CD4-positive, alpha-beta memory T cell (primary cell): ENCODE measurements around the gene TEX10. TPM values are rescaled to one million over a fixed set of nuclear protein-coding genes. Genes with fewer than 3 reads are reported as not detected.
A peak's percentile ranks its signal among the peaks of the same experiment; 100 is the strongest.

Experiments
- CTCF ChIA-PET: fragments of 350-600 bp; sonication (Branson Sonifier 250); formaldehyde crosslinking; loops from one replicate; lab custom pipeline; 2021; ENCODE audit warnings: inconsistent platforms; ENCODE audit not compliant: partially characterized antibody; lab: Charles Lee
- POLR2A ChIA-PET: fragments of 350-600 bp; sonication (Branson Sonifier 250); formaldehyde crosslinking; loops from one replicate; lab custom pipeline; 2021; ENCODE audit not compliant: partially characterized antibody; lab: Charles Lee
- DNase-seq, 5 donors: peaks; one replicate each; pipeline versions ENCODE4 v3.0.0 to v3.0.0-alpha.2; 2020 to 2022; ENCODE audit warnings: mixed read lengths in 1 of 5
- H3K27ac ChIP-seq: one replicate; pipeline ENCODE4 v1.7.0; 2013; ENCODE audit warnings: low read depth, low read length
- H3K27me3 ChIP-seq: 2 replicates; pipeline ENCODE4 v1.7.0; 2013; ENCODE audit warnings: mild to moderate bottlenecking, low read length, moderate library complexity; ENCODE audit not compliant: insufficient read depth
- H3K36me3 ChIP-seq: 2 replicates; pipeline ENCODE4 v1.7.0; 2013; ENCODE audit warnings: mild to moderate bottlenecking, low read length, moderate library complexity; ENCODE audit not compliant: insufficient read depth
- H3K4me1 ChIP-seq: 2 replicates; pipeline ENCODE4 v1.7.0; 2013; ENCODE audit warnings: mild to moderate bottlenecking, low read length, moderate library complexity; ENCODE audit not compliant: insufficient read depth
- H3K4me3 ChIP-seq, 2 donors: one replicate each; pipeline ENCODE4 v1.7.0; 2013; ENCODE audit warnings: low read length in 2 of 2, mild to moderate bottlenecking in 1 of 2
- H3K9me3 ChIP-seq, 2 donors: one replicate each; pipeline ENCODE4 v1.7.0; 2013; ENCODE audit warnings: low read length in 2 of 2, control low read depth in 1 of 2; ENCODE audit not compliant: control insufficient read depth in 1 of 2
- H3K27ac Mint-ChIP-seq, 7 donors: one replicate each; pipeline ENCODE4 v1.8.0; 2020 to 2021; ENCODE audit warnings: mixed read lengths in 7 of 7, mild to moderate bottlenecking in 6 of 7, inconsistent platforms in 3 of 7, moderate library complexity in 3 of 7
- H3K27me3 Mint-ChIP-seq, 2 donors: one replicate each; pipeline ENCODE4 v1.8.0; 2020 to 2021; ENCODE audit warnings: mixed read lengths in 2 of 2
- H3K36me3 Mint-ChIP-seq, 2 donors: one replicate each; pipeline ENCODE4 v1.8.0; 2020 to 2021; ENCODE audit warnings: mixed read lengths in 2 of 2, inconsistent platforms in 1 of 2, mild to moderate bottlenecking in 1 of 2
- H3K4me1 Mint-ChIP-seq, 4 donors: one replicate each; pipeline ENCODE4 v1.8.0; 2020 to 2021; ENCODE audit warnings: mixed read lengths in 4 of 4, mild to moderate bottlenecking in 1 of 4
- H3K4me3 Mint-ChIP-seq, 8 donors: one replicate each; pipeline ENCODE4 v1.8.0; 2020 to 2021; ENCODE audit warnings: mixed read lengths in 8 of 8, mild to moderate bottlenecking in 7 of 8, moderate library complexity in 6 of 8, inconsistent platforms in 3 of 8
- H3K9me3 Mint-ChIP-seq, 8 donors: one replicate each; pipeline ENCODE4 v1.8.0; 2020 to 2021; ENCODE audit warnings: mixed read lengths in 8 of 8, mild to moderate bottlenecking in 5 of 8, inconsistent platforms in 3 of 8, moderate library complexity in 1 of 8
- intact Hi-C: fragments of 100-400 bp; cut with micrococcal nuclease; formaldehyde crosslinking; loops from one replicate; pipeline ENCODE4 v1.15.1; 2023
- polyA plus RNA-seq, 2 donors: library from polyadenylated mRNA; unstranded; fragments of 300-500 nt; fragmentation: Illumina TruSeq; gene quantifications; one replicate each; pipeline ENCODE4 v1.2.3, GENCODE V29; 2021
- total RNA-seq, 2 experiments: library from RNA; stranded (reverse); gene quantifications; one replicate each; pipeline ENCODE4 v1.2.3, GENCODE V29; 2021

TEX10 gene
- total and polyA plus RNA-seq, 4 experiments from 2014 or later = 5.6 to 22.8 (median 19.2) TPM

GRCh38 chr9:100352201-100352726, 478 bp downstream of the TEX10 start:
- intact Hi-C loops = loop anchor here (1.0 to 10.0 kb wide), 8 partner anchors 59 to 1180 kb away; partner anchors contain the start of genes ERP44, INVS, MRPL50 and NR4A3
- Histone ChIP-seq H3K27ac (peak overlapping the region; percentile 78), H3K4me3 (peak overlapping the region; percentile 78 to 85), H3K4me1 (peaks cover 38% of the 10 kb centered on the region), H3K36me3 (no peaks in the 10 kb centered on the region), H3K9me3 (no peaks in the 10 kb centered on the region), H3K27me3 (no peaks in the 10 kb centered on the region)
- peaks cover 0 to 2% of the 10 kb centered on the region in 2 donors for H3K36me3 Mint-ChIP-seq
- H3K27me3 Mint-ChIP-seq = no peaks in the 10 kb centered on the region
- peak in 3 of 5 donors; percentile 9 to 18 (median 17) for DNase-seq
- peak overlapping the region; percentile 34 to 93 (median 89) for H3K27ac Mint-ChIP-seq
- POLR2A ChIA-PET = interaction anchor here (0.7 to 2.9 kb wide), 10 partner anchors 10 to 533 kb away, joined by 3 to 19 read pairs (median 4); partner anchors contain the start of gene MSANTD3
- peak overlapping the region; percentile 77 to 97 (median 96) for H3K4me3 Mint-ChIP-seq
- H3K9me3 Mint-ChIP-seq = peaks cover 0 to 1% (median 0%) of the 10 kb centered on the region in 8 donors
- peaks cover 37 to 62% (median 45%) of the 10 kb centered on the region in 4 donors for H3K4me1 Mint-ChIP-seq
- CTCF ChIA-PET = interaction anchor here (0.6 to 6.4 kb wide), 6 partner anchors 9 to 244 kb away, joined by 3 to 46 read pairs (median 4); partner anchors contain the start of gene MSANTD3

- H3K36me3 Mint-ChIP-seq = peaks cover 4 to 6% of the 10 kb centered on the region in 2 donors
- H3K4me3 Mint-ChIP-seq = peak overlapping the region; percentile 77 to 97 (median 96)
- H3K9me3 Mint-ChIP-seq = no peaks in the 10 kb centered on the region
- intact Hi-C loops = loop anchor here (5.0 to 10.0 kb wide), 5 partner anchors 243 to 1181 kb away; partner anchors contain the start of genes ERP44, INVS, MRPL50 and NR4A3
- H3K27me3 Mint-ChIP-seq = no peaks in the 10 kb centered on the region
- Histone ChIP-seq H3K9me3 (no peaks in the 10 kb centered on the region), H3K27ac (peak overlapping the region; percentile 78), H3K4me1 (peaks cover 38% of the 10 kb centered on the region), H3K36me3 (no peaks in the 10 kb centered on the region), H3K27me3 (no peaks in the 10 kb centered on the region), H3K4me3 (peak overlapping the region; percentile 78 to 85)
- peak overlapping the region in 6 of 7 donors; percentile 34 to 93 (median 88) for H3K27ac Mint-ChIP-seq
- CTCF ChIA-PET = interaction anchor here (1.0 to 6.4 kb wide), 4 partner anchors 28 to 244 kb away, joined by 3 to 46 read pairs (median 16); partner anchors contain the start of gene MSANTD3
- POLR2A ChIA-PET = interaction anchor here (0.8 to 2.9 kb wide), 6 partner anchors 27 to 532 kb away, joined by 3 to 19 read pairs (median 6); partner anchors contain the start of gene MSANTD3
- no peak for DNase-seq
- peaks cover 39 to 62% (median 50%) of the 10 kb centered on the region in 4 donors for H3K4me1 Mint-ChIP-seq
Measured at GRCh38 chr9:100351508-100351907, 1.2 kb downstream of the TEX10 start.

GRCh38 chr9:100350188-100350587, 2.6 kb downstream of the TEX10 start:
- H3K4me3 ChIP-seq = no peak overlapping the region
- H3K27ac Mint-ChIP-seq = peak overlapping the region in 2 of 7 donors; percentile 1 to 19
- peaks cover 4% of the 10 kb centered on the region for H3K36me3 ChIP-seq
- POLR2A ChIA-PET = interaction anchor here (1.2 kb wide), 1 partner anchor 11 kb away, joined by 3 read pairs; no protein-coding TSS in a partner anchor
- DNase-seq = no peak
- peaks cover 0 to under 1% (median 0%) of the 10 kb centered on the region in 8 donors for H3K9me3 Mint-ChIP-seq
- CTCF ChIA-PET = interaction anchor here (1.1 to 6.4 kb wide), 3 partner anchors 18 to 88 kb away, joined by 3 to 46 read pairs (median 26); no protein-coding TSS in a partner anchor
- peaks cover 11 to 15% of the 10 kb centered on the region in 2 donors for H3K36me3 Mint-ChIP-seq
- no peaks in the 10 kb centered on the region for H3K27me3 Mint-ChIP-seq
- intact Hi-C loops = loop anchor here (5.0 to 10.0 kb wide), 5 partner anchors 245 to 1182 kb away; partner anchors contain the start of genes ERP44, INVS, MRPL50 and NR4A3
- no peak overlapping the region for H3K27ac ChIP-seq
- no peaks in the 10 kb centered on the region for H3K9me3 ChIP-seq
- H3K4me1 Mint-ChIP-seq = peaks cover 43 to 66% (median 56%) of the 10 kb centered on the region in 4 donors
- H3K4me3 Mint-ChIP-seq = peak overlapping the region; percentile 1 to 51 (median 14)
- peaks cover 38% of the 10 kb centered on the region for H3K4me1 ChIP-seq
- no peaks in the 10 kb centered on the region for H3K27me3 ChIP-seq

GRCh38 chr9:100346836-100347235, 5.9 kb downstream of the TEX10 start:
- Histone ChIP-seq H3K36me3 (peaks cover 8% of the 10 kb centered on the region), H3K9me3 (no peaks in the 10 kb centered on the region), H3K4me1 (peaks cover 28% of the 10 kb centered on the region), H3K27ac (no peak overlapping the region), H3K27me3 (no peaks in the 10 kb centered on the region), H3K4me3 (no peak overlapping the region)
- DNase-seq = no peak
- intact Hi-C loops = no loop called here
- Mint-ChIP-seq H3K9me3 (peaks cover 0 to 3% (median 0%) of the 10 kb centered on the region in 8 donors), H3K4me3 (no peak overlapping the region), H3K27ac (peak overlapping the region in 1 of 7 donors; percentile 17), H3K27me3 (no peaks in the 10 kb centered on the region), H3K36me3 (peaks cover 18 to 33% of the 10 kb centered on the region in 2 donors), H3K4me1 (peaks cover 38 to 64% (median 49%) of the 10 kb centered on the region in 4 donors)
- ChIA-PET CTCF (interaction anchor here (6.4 kb wide), 1 partner anchor 24 kb away, joined by 46 read pairs; no protein-coding TSS in a partner anchor), POLR2A (no interaction called here)

- H3K36me3 Mint-ChIP-seq = peaks cover 44 to 51% of the 10 kb centered on the region in 2 donors
- no peak for DNase-seq
- ChIA-PET POLR2A (no interaction called here), CTCF (interaction anchor here (4.4 kb wide), 1 partner anchor 17 kb away, joined by 19 read pairs; no protein-coding TSS in a partner anchor)
- Histone ChIP-seq H3K36me3 (peaks cover 8% of the 10 kb centered on the region), H3K27me3 (no peaks in the 10 kb centered on the region), H3K27ac (no peak overlapping the region), H3K9me3 (no peaks in the 10 kb centered on the region), H3K4me1 (no peaks in the 10 kb centered on the region), H3K4me3 (no peak overlapping the region)
- intact Hi-C loops = no loop called here
- H3K9me3 Mint-ChIP-seq = peaks cover 0 to 3% (median 0%) of the 10 kb centered on the region in 8 donors
- H3K4me3 Mint-ChIP-seq = no peak overlapping the region
- H3K27ac Mint-ChIP-seq = no peak overlapping the region
- H3K27me3 Mint-ChIP-seq = no peaks in the 10 kb centered on the region
- H3K4me1 Mint-ChIP-seq = peaks cover 20 to 34% (median 23%) of the 10 kb centered on the region in 4 donors
Measured at GRCh38 chr9:100341889-100342288, 10.9 kb downstream of the TEX10 start.

GRCh38 chr9:100340224-100340623, 12.5 kb downstream of the TEX10 start:
- Histone ChIP-seq H3K9me3 (no peaks in the 10 kb centered on the region), H3K4me1 (no peaks in the 10 kb centered on the region), H3K4me3 (no peak overlapping the region), H3K27me3 (no peaks in the 10 kb centered on the region), H3K27ac (no peak overlapping the region), H3K36me3 (peaks cover 4% of the 10 kb centered on the region)
- DNase-seq = no peak
- peaks cover 18 to 24% (median 20%) of the 10 kb centered on the region in 4 donors for H3K4me1 Mint-ChIP-seq
- no peak overlapping the region for H3K4me3 Mint-ChIP-seq
- intact Hi-C loops = no loop called here
- no peak overlapping the region for H3K27ac Mint-ChIP-seq
- peaks cover 36 to 42% of the 10 kb centered on the region in 2 donors for H3K36me3 Mint-ChIP-seq
- H3K9me3 Mint-ChIP-seq = peaks cover 0 to 3% (median 0%) of the 10 kb centered on the region in 8 donors
- H3K27me3 Mint-ChIP-seq = no peaks in the 10 kb centered on the region
- ChIA-PET POLR2A (interaction anchor here (1.5 kb wide), 1 partner anchor 10 kb away, joined by 3 read pairs; no protein-coding TSS in a partner anchor), CTCF (interaction anchor here (5.8 kb wide), 1 partner anchor 15 kb away, joined by 34 read pairs; no protein-coding TSS in a partner anchor)
